GM21526 (cell line): ENCODE measurements around the gene METTL6.
A peak's percentile ranks its signal among the peaks of the same experiment; 100 is the strongest.
"Not testable (repeated sequence)": the region's sequence is repeated elsewhere in the genome, so short reads cannot be mapped to it uniquely, and the experiment has no call there.

ENCODE experiments used
- ATAC-seq: cut with Tn5 transposase; IDR thresholded peaks from one replicate; pipeline ENCODE4 v1.9.1; 2021; ENCODE audit warnings: moderate library complexity; ENCODE audit not compliant: unreplicated experiment, low FRiP score

Gene METTL6

GRCh38 chr3:15375461-15376000 is 51.8 kb downstream of the METTL6 start:
- ATAC-seq = no peak

DNA sequence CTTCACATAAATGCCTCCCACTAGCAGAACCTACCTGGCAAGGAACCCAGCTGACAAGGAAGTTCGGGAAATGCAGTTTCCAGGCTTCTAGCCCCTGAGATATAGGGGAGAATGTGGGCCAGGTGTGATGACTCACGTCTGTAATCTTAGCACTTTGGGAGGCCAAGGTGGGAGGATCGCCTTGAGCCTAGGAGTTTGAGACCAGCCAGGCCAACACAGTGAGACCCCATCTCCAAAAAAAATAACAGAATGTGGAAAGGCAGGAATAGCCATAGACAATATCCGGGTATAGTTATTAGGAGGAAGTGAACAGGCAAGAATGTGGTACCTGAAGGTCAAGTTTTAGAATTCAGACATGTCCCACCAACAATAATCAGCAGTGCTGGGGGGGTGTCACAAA is 54.4 kb downstream of the METTL6 start:
- no peak for ATAC-seq

DNA sequence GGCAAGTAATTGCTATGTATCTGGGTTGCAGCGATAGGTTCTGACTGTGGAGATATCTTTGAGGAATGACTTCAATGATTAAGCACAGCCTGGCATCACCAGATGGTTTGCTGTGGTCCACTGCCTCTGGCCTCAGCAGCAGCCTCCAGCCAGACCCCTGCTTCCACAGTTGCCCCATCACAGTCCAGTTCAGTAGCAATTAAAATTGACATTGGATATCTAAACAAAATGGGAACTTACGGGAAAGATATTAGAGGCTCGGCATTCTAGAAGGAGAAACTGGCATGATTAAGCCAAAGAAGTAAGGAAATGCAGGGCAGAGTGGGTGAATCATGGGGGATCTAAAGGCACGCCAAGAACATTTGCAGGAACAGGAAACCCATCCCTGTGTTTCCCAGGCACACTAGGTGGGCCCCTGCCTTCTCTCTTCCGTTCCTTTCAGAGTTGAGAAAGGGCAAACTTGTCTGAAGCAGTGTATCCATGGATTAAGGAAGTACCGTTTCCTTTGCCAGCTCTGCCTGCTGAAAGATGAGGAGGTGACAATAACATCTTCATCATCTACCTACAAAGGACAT is 58.7 kb downstream of the METTL6 start:
- ATAC-seq = no peak

DNA sequence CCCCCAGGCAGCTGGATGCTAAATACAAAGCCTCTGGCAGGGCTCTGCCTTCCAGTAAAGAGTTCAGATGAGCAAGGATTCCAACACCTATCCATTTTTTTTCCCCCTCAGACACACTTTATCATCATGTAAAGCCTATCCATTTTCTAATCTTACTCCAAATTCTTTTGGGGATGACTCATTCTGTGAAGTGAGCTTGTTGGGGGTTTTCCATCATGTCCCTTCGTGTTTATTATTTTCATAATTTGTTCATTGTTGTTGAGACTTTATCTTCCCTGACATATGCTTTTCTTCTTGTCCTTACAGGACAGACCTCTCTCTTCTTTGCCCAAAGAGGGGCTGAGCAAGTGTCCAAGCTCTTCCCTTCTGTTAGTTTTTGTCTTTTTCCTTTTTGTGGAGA is 60.3 kb downstream of the METTL6 start:
- no peak for ATAC-seq

DNA sequence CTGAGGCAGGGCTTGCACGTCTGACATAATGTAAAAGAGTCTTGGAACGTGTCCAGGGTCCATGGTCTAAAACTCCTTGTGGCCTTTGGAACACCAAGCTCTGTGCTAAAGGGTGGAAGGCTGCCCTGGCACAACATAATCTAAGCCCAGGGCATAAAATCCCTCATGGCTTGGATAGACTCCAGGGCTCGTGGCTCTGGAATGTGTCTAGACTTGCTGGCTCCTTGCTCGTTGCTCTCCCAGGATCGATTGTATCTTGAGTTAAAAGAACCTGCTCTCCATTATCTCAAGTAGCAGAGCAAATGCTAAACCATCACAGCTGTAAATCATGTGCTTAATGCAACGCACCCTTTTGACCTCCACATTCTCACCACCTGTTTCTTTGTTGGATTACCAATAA is 63.3 kb downstream of the METTL6 start:
- not testable (repeated sequence) for ATAC-seq

DNA sequence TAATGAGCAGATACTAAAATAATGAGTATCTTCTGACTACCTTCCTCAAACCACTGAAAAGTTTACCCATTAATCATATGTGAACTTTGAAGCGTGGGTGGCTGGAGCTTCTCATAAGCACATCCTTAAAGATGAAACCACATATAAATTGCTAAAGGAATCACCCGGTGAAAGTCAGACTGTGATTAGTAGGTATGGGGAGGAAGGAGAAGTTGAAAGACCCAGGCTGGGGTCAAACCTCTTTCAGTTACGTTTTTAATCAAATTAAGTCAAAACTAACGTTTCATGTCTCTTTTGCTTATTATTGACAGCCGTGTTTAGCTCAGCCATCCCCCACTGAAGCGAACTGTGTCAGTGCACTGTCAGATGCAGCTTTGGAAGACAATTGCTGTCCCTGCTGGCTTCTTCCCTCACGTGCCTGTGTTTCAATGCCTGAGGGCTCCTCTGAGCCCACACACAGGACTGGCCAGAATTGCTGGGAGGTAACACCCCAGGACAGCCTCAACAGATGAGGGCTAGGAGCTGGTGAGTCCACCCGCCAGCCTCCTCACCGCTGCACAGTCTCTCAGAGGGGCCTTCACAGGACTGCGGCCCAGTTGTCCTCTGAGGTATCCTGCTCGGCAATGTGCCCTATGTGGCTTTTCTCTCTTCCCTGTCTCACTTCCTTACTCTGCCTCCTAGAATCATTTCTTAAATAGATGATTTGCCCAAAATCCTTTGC is 65.7 kb downstream of the METTL6 start:
- peak; percentile 73 for ATAC-seq

GRCh38 chr3:15360788-15361493 is 66.4 kb downstream of the METTL6 start:
- ATAC-seq = no peak
